ENCODE results near the gene FOXN1.

Gene FOXN1

DNA sequence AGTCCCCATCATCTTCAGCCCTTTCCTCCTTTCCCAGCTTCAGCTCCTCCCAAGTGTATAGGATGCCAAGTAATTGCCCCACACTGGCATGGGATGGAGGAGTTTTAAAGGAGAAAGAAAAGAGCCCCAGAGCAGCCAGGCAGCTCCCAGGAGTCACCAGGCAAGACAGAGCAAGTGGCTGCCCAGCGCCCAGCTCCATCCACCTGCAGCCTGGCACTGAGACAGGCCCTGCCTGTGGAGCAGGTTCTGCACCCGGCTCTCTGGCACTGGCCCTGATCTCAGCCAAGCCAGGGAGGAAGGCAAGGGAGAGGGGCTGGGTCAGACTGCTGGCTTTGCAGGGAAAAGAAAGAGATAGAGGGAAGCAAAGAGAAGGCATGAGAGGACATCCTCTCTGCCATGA lies 21.7 kb downstream of the FOXN1 start:
- DNase-seq, result no peak

DNA sequence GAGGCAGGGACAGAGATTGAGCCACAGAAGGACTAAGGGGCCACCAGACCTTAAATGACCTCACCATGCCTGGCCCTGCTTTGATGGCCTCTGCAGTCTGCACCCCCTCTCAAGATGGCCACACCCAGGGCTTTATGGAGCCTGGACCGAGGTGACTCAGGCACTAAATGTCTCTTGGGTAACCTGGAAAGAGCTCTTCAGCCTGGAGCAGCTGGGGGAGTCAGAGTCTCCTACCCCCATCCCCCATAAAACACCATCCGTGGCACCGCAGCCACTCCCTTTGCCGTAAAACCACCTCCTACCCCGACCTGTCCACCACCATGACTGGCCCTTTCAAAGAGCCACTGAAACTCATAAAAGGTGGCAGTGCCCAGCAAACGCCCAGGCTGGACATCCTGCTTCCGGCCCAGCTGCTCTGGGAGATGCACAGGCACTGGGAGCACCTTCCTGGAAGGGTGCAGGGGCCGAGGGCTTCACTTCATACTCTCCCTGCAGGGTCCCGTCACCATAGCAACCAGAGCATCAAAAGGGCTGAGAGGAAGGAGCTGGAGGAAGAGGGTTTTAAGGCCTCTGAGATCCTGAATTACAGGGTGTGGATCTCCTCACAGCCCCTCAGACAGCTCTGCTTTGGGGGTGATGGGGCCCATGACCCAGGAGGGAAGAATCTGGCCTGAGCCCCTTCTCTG lies 22.3 kb downstream of the FOXN1 start:
- DNase-seq, result no peak

DNA sequence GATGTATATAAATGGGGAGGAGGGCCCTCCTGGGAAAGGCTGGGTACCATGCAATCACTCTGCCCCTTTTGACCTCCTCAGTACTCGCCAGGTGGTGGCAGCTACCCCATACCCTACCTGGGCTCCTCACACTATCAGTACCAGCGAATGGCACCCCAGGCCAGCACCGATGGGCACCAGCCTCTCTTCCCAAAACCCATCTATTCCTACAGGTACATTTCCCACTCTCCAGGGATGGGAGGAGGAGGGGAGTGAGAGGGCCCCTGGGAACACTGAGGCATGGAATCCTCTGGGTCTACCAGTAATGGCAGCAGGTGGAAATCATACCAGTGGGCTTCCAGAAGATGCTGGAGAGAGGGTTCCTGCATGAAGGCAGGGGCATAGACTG lies 22.9 kb downstream of the FOXN1 start:
- DNase-seq, result no peak

- DNase-seq, result no peak
Observed at GRCh38 chr17:28530250-28530649, 24.1 kb downstream of the FOXN1 start.

GRCh38 chr17:28530926-28531325 lies 24.8 kb downstream of the FOXN1 start:
- no peak for DNase-seq

GRCh38 chr17:28532050-28532960 lies 26.2 kb downstream of the FOXN1 start:
- DNase-seq, result no peak

- DNase-seq, result no peak
Observed at GRCh38 chr17:28533091-28533807, 27.1 kb downstream of the FOXN1 start.

- no peak for DNase-seq
Observed at GRCh38 chr17:28534740-28535375, 28.7 kb downstream of the FOXN1 start.

DNA sequence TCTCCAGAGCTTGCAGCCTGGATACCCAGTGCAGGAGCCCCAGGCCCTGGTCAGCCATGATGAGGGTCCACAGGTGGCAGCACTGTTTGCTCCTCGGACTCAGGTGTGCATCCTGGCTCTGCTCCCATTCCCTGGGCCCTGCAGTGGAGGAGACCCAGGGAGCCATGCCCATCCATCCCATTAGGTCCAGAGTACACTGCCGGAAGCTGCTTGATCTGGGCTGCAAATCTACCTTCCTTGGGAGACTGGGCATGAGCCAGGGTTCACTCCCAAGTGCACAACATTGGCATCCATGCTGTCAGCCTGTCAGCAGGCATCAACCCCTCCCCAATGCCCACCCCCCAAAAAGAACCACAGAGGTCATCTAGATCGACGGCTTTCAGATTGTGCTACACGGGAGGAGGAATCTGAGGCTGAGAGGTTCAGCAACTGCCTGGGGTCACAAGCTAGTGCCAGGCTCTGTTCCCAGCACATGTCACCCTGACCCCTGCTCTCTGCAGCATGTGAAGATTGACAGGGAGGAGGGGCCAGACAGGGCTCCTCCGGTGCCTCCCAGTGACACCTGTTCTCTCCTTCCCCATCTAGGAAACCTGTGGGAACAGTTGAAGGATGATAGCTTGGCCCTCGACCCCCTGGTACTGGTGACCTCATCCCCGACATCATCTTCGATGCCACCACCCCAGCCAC lies 30.5 kb downstream of the FOXN1 start:
- DNase-seq, result no peak

- no peak for DNase-seq
Observed at GRCh38 chr17:28537219-28537610, 31.1 kb downstream of the FOXN1 start.

GRCh38 chr17:28538296-28538895 lies 32.2 kb downstream of the FOXN1 start:
- DNase-seq, result no peak

DNA sequence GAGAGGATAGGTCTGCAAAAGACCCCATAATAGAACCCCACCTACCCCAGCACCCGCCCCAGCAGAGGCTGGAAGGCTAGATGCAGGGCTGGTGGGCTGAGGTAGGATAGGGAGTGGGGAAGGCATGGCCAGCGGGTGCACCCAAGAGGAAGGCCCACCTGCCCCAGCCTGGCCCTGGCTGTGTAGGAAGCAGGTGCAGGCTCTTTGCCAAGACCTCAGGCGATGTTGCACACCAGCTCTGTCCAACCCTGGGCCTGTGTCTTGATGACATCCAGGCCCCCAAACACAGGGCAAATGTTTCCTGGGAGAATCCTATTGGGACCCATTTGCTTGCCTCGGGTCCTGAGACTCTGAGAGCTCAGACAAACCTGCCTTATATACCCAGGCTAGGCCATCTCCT lies 34.1 kb downstream of the FOXN1 start:
- DNase-seq, result no peak

DNA sequence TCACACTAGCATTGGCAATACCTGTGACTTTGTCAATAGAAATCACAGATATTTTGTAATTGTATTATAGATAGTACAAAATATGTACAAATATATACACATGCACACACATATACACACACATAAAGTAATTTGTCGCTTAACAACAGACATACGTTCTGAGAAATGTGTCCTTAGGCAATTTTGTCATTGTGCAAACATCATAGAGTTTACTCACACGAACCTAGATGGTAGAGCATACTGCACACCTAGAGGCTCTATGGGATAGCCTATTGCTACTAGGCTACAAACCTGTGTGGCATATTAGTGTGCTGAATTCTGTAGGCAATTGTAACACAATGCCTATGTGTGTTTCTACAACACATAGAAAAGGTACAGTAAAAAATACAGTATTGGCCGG lies 35.3 kb downstream of the FOXN1 start:
- DNase-seq, result no peak

GRCh38 chr17:28544402-28545140 lies 38.4 kb downstream of the FOXN1 start:
- no peak for DNase-seq

GRCh38 chr17:28545141-28545503 lies 39.0 kb downstream of the FOXN1 start:
- no peak for DNase-seq

- no peak for DNase-seq
Observed at GRCh38 chr17:28545787-28546415, 39.8 kb downstream of the FOXN1 start.

GRCh38 chr17:28547096-28547622 lies 41.0 kb downstream of the FOXN1 start:
- DNase-seq, result no peak

GRCh38 chr17:28547623-28548416 lies 41.7 kb downstream of the FOXN1 start:
- peak; percentile 93 for DNase-seq

GRCh38 chr17:28548417-28549130 lies 42.4 kb downstream of the FOXN1 start:
- no peak for DNase-seq
